DND-41 (cell line): Measurements from ENCODE around the gene CCDC116.

ENCODE experiments used
- CTCF ChIP-seq: IDR thresholded peaks from 2 replicates; pipeline ENCODE4 v1.5.1; 2012; ENCODE audit warnings: borderline replicate concordance, low read length, moderate library complexity, mild to moderate bottlenecking; ENCODE audit not compliant: poor library complexity, severe bottlenecking; ENCODE audit errors: extremely low read depth
- EZH2 ChIP-seq: IDR thresholded peaks from 3 replicates; pipeline ENCODE4 v1.6.1; 2012; ENCODE audit warnings: borderline replicate concordance, low read depth, mild to moderate bottlenecking, moderate library complexity, low read length, inconsistent platforms; ENCODE audit not compliant: severe bottlenecking

- TF ChIP-seq CTCF (no peak), EZH2 (no peak)
Observed at GRCh38 chr22:21657020-21657359, 24.4 kb downstream of the CCDC116 start.
